SK-N-SH (cell line): ENCODE data around the gene KLK2.

Source experiments
- CTCF ChIP-seq: fragments of 200-600 bp; sonication (generic); IDR thresholded peaks from 2 replicates; pipeline ENCODE4 v1.6.1; 2017; ENCODE audit warnings: antibody characterized with exemption, mild to moderate bottlenecking, moderate library complexity
- EP300 ChIP-seq, 2 experiments: IDR thresholded peaks; 2 replicates each; pipeline versions ENCODE4 v1.4.0 to v1.6.1; 2012; ENCODE audit warnings: borderline replicate concordance in 1 of 2, low read depth in 1 of 2, low read length in 1 of 2
- JUND ChIP-seq: IDR thresholded peaks from 2 replicates; pipeline ENCODE4 v1.4.0; 2012
- TAF1 ChIP-seq: IDR thresholded peaks from 2 replicates; pipeline ENCODE4 v1.6.1; 2012; ENCODE audit warnings: low read depth, mild to moderate bottlenecking, low read length, moderate library complexity, borderline replicate concordance

- no peak for TF ChIP-seq TAF1
- TF ChIP-seq CTCF, result no peak
- no peak for TF ChIP-seq EP300 (IDR thresholded peaks at IDR 0.05; ENCODE audit: borderline replicate concordance in 1 of 2, low read depth in 1 of 2, low read length in 1 of 2)
- TF ChIP-seq JUND, result no peak
These were observed 28.8 kb upstream of the KLK2 start for GRCh38 chr19:50844296-50844935.
